NT2/D1 (cell line): ENCODE data around the gene BMPER.

Experiments used
- YY1 ChIP-seq: IDR thresholded peaks from 2 replicates; pipeline ENCODE4 v1.6.1; 2011; ENCODE audit not compliant: insufficient read length, insufficient read depth
- ZNF274 ChIP-seq: IDR thresholded peaks from 2 replicates; pipeline ENCODE4 v1.6.1; 2011; ENCODE audit warnings: mild to moderate bottlenecking, low read depth, low read length

DNA sequence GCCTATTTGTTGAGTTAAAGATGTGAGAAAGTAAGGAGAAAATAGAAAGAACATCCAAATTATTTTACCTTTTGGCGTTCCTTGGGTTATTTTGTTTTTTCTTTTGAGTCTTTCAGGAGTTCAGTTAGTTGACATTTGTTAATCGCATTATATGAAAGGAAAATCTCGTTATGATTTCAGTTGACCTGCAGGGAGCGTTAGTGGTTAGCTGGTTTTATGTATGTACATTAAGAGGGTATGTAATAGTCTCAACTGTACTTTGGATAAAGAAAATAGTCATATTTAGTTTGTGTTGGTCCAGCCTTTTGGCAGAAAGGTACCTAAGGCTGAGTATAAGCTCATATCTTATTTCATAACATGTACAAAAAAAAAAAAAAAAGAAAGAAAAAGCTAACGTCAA, 4.0 kb downstream of the BMPER start:
- no peak for TF ChIP-seq YY1
- TF ChIP-seq ZNF274: no peak
